ENCODE results near the gene STUB1.

Gene STUB1

DNA sequence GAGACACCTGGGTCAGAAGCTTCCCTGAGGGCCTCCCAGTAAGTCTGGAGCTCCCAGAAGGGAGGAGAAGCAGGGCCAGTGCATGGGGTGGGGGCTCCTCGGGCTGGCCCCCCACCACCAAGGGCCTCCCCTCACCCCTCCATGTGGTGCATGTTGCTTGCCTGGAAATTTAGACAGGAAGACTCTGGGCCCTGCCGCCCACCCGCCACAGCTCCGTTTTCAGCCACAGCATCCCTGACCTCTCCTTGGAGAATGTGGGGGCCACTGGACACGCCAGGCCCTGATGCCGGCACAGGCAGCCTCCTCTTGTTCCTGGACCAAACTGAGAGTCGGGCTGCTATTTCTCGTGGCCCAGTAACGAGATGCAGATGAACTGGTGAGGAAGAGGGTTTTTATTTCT, 41.4 kb upstream of the STUB1 start:
- DNase-seq (ENCODE audit: low read depth in 2 of 2), result no peak
- TF ChIP-seq, protein P1, sequence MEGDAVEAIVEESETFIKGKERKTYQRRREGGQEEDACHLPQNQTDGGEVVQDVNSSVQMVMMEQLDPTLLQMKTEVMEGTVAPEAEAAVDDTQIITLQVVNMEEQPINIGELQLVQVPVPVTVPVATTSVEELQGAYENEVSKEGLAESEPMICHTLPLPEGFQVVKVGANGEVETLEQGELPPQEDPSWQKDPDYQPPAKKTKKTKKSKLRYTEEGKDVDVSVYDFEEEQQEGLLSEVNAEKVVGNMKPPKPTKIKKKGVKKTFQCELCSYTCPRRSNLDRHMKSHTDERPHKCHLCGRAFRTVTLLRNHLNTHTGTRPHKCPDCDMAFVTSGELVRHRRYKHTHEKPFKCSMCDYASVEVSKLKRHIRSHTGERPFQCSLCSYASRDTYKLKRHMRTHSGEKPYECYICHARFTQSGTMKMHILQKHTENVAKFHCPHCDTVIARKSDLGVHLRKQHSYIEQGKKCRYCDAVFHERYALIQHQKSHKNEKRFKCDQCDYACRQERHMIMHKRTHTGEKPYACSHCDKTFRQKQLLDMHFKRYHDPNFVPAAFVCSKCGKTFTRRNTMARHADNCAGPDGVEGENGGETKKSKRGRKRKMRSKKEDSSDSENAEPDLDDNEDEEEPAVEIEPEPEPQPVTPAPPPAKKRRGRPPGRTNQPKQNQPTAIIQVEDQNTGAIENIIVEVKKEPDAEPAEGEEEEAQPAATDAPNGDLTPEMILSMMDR (IDR thresholded peaks at IDR 0.05; ENCODE audit: low read depth, low read length), result no peak
- no peak overlapping the region for H3K4me3 ChIP-seq (replicated peaks in 1 of 2; ENCODE audit: low read depth in 2 of 2, low read length in 2 of 2)

- H3K4me3 ChIP-seq (replicated peaks in 1 of 2; ENCODE audit: low read depth in 2 of 2, low read length in 2 of 2), result peak overlapping the region in 1 of 2 donors; percentile 84
- DNase-seq (ENCODE audit: low read depth in 2 of 2), result no peak
- TF ChIP-seq, protein P1 (IDR thresholded peaks at IDR 0.05; ENCODE audit: low read depth, low read length), result no peak
Observed at GRCh38 chr16:640614-641013, 39.6 kb upstream of the STUB1 start.

GRCh38 chr16:641326-642188, 38.7 kb upstream of the STUB1 start, which contains the start of gene MCRIP2:
Gene MCRIP2, plus strand, starts transcription at chr16:641828. Its CDS starts 164 bp downstream, at chr16:641992.
- peak within 1 kb of the TSS; percentile 63 to 84 for H3K4me3 ChIP-seq (replicated peaks in 1 of 2; ENCODE audit: low read depth in 2 of 2, low read length in 2 of 2)
- peak; percentile 61 to 85 for DNase-seq (ENCODE audit: low read depth in 2 of 2)
- TF ChIP-seq, protein P1 (IDR thresholded peaks at IDR 0.05; ENCODE audit: low read depth, low read length), result no peak

- peak in 1 of 2 donors; percentile 31 for DNase-seq (ENCODE audit: low read depth in 2 of 2)
- peak overlapping the region; percentile 55 to 63 for H3K4me3 ChIP-seq (replicated peaks in 1 of 2; ENCODE audit: low read depth in 2 of 2, low read length in 2 of 2)
- TF ChIP-seq, protein P1 (IDR thresholded peaks at IDR 0.05; ENCODE audit: low read depth, low read length), result no peak
Observed at GRCh38 chr16:642189-643049, 37.8 kb upstream of the STUB1 start.

DNA sequence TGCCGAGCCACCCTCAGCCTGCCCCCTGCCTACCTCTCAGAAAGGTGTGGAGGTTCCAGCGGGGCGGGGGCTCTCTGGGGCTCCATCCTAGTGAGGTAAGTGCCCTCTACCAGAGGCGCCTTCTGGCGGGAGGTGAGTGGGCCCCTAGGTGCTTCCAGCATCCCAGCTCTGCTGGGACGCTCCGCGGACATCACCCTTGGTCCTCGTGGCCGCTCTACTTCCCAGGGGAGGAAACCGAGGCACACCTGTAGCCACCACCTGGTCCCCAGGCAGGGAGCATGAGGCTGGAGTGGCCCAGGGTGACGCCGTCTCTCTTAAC, 37.2 kb upstream of the STUB1 start:
- peak overlapping the region; percentile 55 to 63 for H3K4me3 ChIP-seq (replicated peaks in 1 of 2; ENCODE audit: low read depth in 2 of 2, low read length in 2 of 2)
- TF ChIP-seq, protein P1 (IDR thresholded peaks at IDR 0.05; ENCODE audit: low read depth, low read length), result no peak
- DNase-seq (ENCODE audit: low read depth in 2 of 2), result no peak

DNA sequence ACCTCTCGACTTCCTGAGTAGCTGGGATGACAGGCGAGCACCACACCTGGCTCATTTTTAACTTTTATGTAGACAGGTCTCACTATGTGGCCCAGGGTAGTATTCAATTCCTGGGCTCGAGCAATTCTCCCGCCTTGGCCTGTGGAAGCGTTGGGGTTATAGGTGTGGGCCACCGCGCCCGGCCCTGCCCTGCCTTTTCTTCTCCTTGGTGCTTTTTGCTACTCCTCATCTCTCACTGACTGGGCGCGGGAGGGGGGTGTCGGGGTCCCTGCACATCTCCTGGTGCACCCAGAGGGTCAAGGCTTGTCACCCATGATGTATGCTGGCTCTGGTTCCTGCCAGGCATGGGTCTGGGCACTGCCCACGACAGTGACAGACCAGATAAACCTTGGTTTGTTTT, 35.7 kb upstream of the STUB1 start:
- DNase-seq (ENCODE audit: low read depth in 2 of 2), result no peak
- TF ChIP-seq, protein P1 (IDR thresholded peaks at IDR 0.05; ENCODE audit: low read depth, low read length), result no peak
- no peak overlapping the region for H3K4me3 ChIP-seq (replicated peaks in 1 of 2; ENCODE audit: low read depth in 2 of 2, low read length in 2 of 2)

All from cardiac fibroblast (primary cell).